GM12878 (cell line): ENCODE data around the gene NOL12. TPM values are rescaled to one million over a fixed set of nuclear protein-coding genes. Genes with fewer than 3 reads are reported as not detected.
A peak's percentile ranks its signal among the peaks of the same experiment; 100 is the strongest.

ENCODE experiments used
- CBX3 ChIP-seq: fragments of 200-600 bp; sonication (generic); IDR thresholded peaks from 2 replicates; pipeline ENCODE4 v1.6.1; 2016; ENCODE audit warnings: low read depth, borderline replicate concordance
- CEBPB ChIP-seq, 2 experiments: fragments of 150-350 bp in 1 of 2; IDR thresholded peaks; 2 replicates each; pipeline ENCODE4 v1.6.1; 2012 to 2014; ENCODE audit warnings: low read depth in 2 of 2, low read length in 2 of 2, borderline replicate concordance in 1 of 2, inconsistent platforms in 1 of 2
- CUX1 ChIP-seq: IDR thresholded peaks from 2 replicates; pipeline ENCODE4 v1.6.1; 2012; ENCODE audit warnings: improper control_type of control experiment, low read depth, low read length; ENCODE audit not compliant: insufficient replicate concordance
- DPF2 ChIP-seq: fragments of 450-650 bp; IDR thresholded peaks from 2 replicates; pipeline ENCODE4 v1.6.1; 2017; ENCODE audit warnings: mild to moderate bottlenecking
- E2F4 ChIP-seq: IDR thresholded peaks from 2 replicates; pipeline ENCODE4 v1.6.1; 2012; ENCODE audit warnings: low read depth, low read length, improper control_type of control experiment
- EED ChIP-seq: sonication (generic); IDR thresholded peaks from 2 replicates; pipeline ENCODE4 v1.6.1; 2016; ENCODE audit warnings: antibody characterized with exemption, low read depth
- FOS ChIP-seq: IDR thresholded peaks from 3 replicates; pipeline ENCODE4 v1.6.1; 2011; ENCODE audit warnings: borderline replicate concordance; ENCODE audit not compliant: insufficient read length; ENCODE audit errors: extremely low read depth
- IKZF1 ChIP-seq: fragments of 450-650 bp; conservative IDR thresholded peaks from 2 replicates; pipeline ENCODE4 v1.6.1; 2017; ENCODE audit warnings: antibody characterized with exemption, mild to moderate bottlenecking
- JUNB ChIP-seq: IDR thresholded peaks from 2 replicates; pipeline ENCODE4 v1.6.1; 2016; ENCODE audit warnings: antibody characterized with exemption, mild to moderate bottlenecking
- KAT2A ChIP-seq: conservative IDR thresholded peaks from 2 replicates; pipeline ENCODE4 v1.6.1; 2011; ENCODE audit warnings: low read depth, low read length; ENCODE audit not compliant: control insufficient read depth
- NR2F1 ChIP-seq: fragments of 450-650 bp; conservative IDR thresholded peaks from 2 replicates; pipeline ENCODE4 v1.6.1; 2017; ENCODE audit warnings: mild to moderate bottlenecking
- POLR2AphosphoS5 ChIP-seq: IDR thresholded peaks from 2 replicates; pipeline ENCODE4 v1.6.1; 2011; ENCODE audit warnings: mild to moderate bottlenecking, low read length, inconsistent platforms
- RAD21 ChIP-seq: IDR thresholded peaks from 2 replicates; pipeline ENCODE4 v1.6.1; 2011; ENCODE audit warnings: mild to moderate bottlenecking, low read depth, low read length, moderate library complexity; ENCODE audit not compliant: insufficient read depth
- RAD51 ChIP-seq: fragments of 450-650 bp; IDR thresholded peaks from 2 replicates; pipeline ENCODE4 v1.6.1; 2016; ENCODE audit warnings: moderate library complexity, mild to moderate bottlenecking, inconsistent platforms
- RB1 ChIP-seq: fragments of 450-650 bp; formaldehyde crosslinking; IDR thresholded peaks from 2 replicates; pipeline ENCODE4 v1.6.1; 2017; ENCODE audit warnings: mild to moderate bottlenecking, borderline replicate concordance
- SP1 ChIP-seq: IDR thresholded peaks from one replicate; pipeline ENCODE4 v1.6.1; 2011; ENCODE audit warnings: low read depth, low read length
- SRF ChIP-seq, 2 experiments: IDR thresholded peaks; 2 replicates each; pipeline ENCODE4 v1.6.1; 2011; ENCODE audit warnings: low read depth in 2 of 2, low read length in 2 of 2, mild to moderate bottlenecking in 1 of 2, moderate library complexity in 1 of 2
- STAT3 ChIP-seq: IDR thresholded peaks from 2 replicates; pipeline ENCODE4 v1.6.1; 2011; ENCODE audit warnings: low read depth, low read length, improper control_type of control experiment
- TAF1 ChIP-seq: IDR thresholded peaks from 2 replicates; pipeline ENCODE4 v1.6.1; 2011; ENCODE audit warnings: mild to moderate bottlenecking, low read depth, low read length, borderline replicate concordance
- TBL1XR1 ChIP-seq: IDR thresholded peaks from 2 replicates; pipeline ENCODE4 v1.6.1; 2012; ENCODE audit warnings: low read depth, low read length, improper control_type of control experiment
- polyA plus RNA-seq, 11 experiments: library from polyadenylated mRNA; depleted of rRNA in 4 of 11; unstranded in 6 of 11; stranded (reverse) in 5 of 11; fragments of >200 nt; fragmentation: Nextera tagmentation in 4 of 11; fragmentation: Illumina TruSeq in 1 of 11; extraction: Ambion mirVana in 4 of 11; extraction: Trizol in 1 of 11; gene quantifications; 1 replicate in 1 of 11; 2 replicates in 10 of 11; pipeline versions ENCODE4 v1.2.1 to v1.2.3, GENCODE V29; 2011 to 2016; ENCODE audit warnings: inconsistent platforms in 2 of 11, missing spikeins in 2 of 11, low read depth in 1 of 11
- total RNA-seq, 4 experiments: library from RNA; depleted of rRNA in 3 of 4; stranded (reverse); fragments of >200 nt in 3 of 4; fragmentation: Illumina TruSeq in 1 of 4; extraction: Trizol in 1 of 4; gene quantifications; 2 replicates each; pipeline versions ENCODE4 v1.2.1 to v1.2.3, GENCODE V29; 2013 to 2021
- TF ChIP-seq, protein P1 (sequence below): IDR thresholded peaks from 2 replicates; pipeline ENCODE4 v1.6.1; 2012; ENCODE audit warnings: low read depth, low read length, improper control_type of control experiment
- TF ChIP-seq, protein P2 (sequence below): fragments of 450-650 bp; IDR thresholded peaks from 2 replicates; pipeline ENCODE4 v1.6.1; 2014; ENCODE audit warnings: mild to moderate bottlenecking

NOL12 gene
- total and polyA plus RNA-seq, 10 of the 15 experiments (the other 5 are each of a cell fraction or from before 2014, with no cell fraction given), result 3.3 to 69.4 (median 41.1) TPM

- TF ChIP-seq EED (peak; percentile 41; the same call in 1 of the 2 replicates), IKZF1 (peak; percentile 90), SRF (IDR thresholded peaks at IDR 0.05; ENCODE audit: low read depth in 2 of 2, low read length in 2 of 2) (peak in 1 of 2 experiments; percentile 90; a peak in 2 of 4 replicates), RAD21 (no peak), RAD51 (no peak), RB1 (peak; percentile 94; the same call in 1 of the 2 replicates), CBX3 (no peak), SP1 (peak; percentile 96), E2F4 (no peak), TAF1 (peak; percentile 84; the same call in 1 of the 2 replicates), KAT2A (no peak), TBL1XR1 (peak; percentile 74; the same call in 1 of the 2 replicates), FOS (no peak), POLR2AphosphoS5 (peak; percentile 87), NR2F1 (peak; percentile 61; the same call in 1 of the 2 replicates), CEBPB (IDR thresholded peaks at IDR 0.05; ENCODE audit: borderline replicate concordance in 1 of 2, low read depth in 2 of 2, low read length in 2 of 2) (no peak), DPF2 (0 out of 2 replicates have a peak, but pooled peaks have one; percentile 21), JUNB (no peak), CUX1 (no peak), STAT3 (no peak)
- TF ChIP-seq, protein P1, sequence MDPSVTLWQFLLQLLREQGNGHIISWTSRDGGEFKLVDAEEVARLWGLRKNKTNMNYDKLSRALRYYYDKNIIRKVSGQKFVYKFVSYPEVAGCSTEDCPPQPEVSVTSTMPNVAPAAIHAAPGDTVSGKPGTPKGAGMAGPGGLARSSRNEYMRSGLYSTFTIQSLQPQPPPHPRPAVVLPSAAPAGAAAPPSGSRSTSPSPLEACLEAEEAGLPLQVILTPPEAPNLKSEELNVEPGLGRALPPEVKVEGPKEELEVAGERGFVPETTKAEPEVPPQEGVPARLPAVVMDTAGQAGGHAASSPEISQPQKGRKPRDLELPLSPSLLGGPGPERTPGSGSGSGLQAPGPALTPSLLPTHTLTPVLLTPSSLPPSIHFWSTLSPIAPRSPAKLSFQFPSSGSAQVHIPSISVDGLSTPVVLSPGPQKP, result peak; percentile 90
- TF ChIP-seq, protein P2, sequence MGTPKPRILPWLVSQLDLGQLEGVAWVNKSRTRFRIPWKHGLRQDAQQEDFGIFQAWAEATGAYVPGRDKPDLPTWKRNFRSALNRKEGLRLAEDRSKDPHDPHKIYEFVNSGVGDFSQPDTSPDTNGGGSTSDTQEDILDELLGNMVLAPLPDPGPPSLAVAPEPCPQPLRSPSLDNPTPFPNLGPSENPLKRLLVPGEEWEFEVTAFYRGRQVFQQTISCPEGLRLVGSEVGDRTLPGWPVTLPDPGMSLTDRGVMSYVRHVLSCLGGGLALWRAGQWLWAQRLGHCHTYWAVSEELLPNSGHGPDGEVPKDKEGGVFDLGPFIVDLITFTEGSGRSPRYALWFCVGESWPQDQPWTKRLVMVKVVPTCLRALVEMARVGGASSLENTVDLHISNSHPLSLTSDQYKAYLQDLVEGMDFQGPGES, result no peak
These were observed at the start of gene NOL12 (continued) for GRCh38 chr22:37686002-37686982.
